ENCODE data around the gene CTTNBP2. TPM values are rescaled to one million over a fixed set of nuclear protein-coding genes. Genes with fewer than 3 reads are reported as not detected.

Gene CTTNBP2
- not detected in 2 replicates for total RNA-seq

GRCh38 chr7:117873310-117874190 is at the start of gene CTTNBP2:
Gene CTTNBP2, minus strand, starts transcription at chr7:117873441. Its CDS starts 26 bp downstream, at chr7:117873415.
- DNase-seq (ENCODE audit: low read depth in 2 of 2): peak; percentile 25 to 55

GRCh38 chr7:117916309-117916708 is 43.1 kb upstream of the CTTNBP2 start:
- DNase-seq (ENCODE audit: low read depth in 2 of 2): no peak

GRCh38 chr7:117912421-117912820 is 39.2 kb upstream of the CTTNBP2 start:
- DNase-seq (ENCODE audit: low read depth in 2 of 2): no peak

- DNase-seq (ENCODE audit: low read depth in 2 of 2): no peak
These were observed 35.0 kb upstream of the CTTNBP2 start for GRCh38 chr7:117908031-117908795.

- no peak for DNase-seq (ENCODE audit: low read depth in 2 of 2)
These were observed 33.9 kb upstream of the CTTNBP2 start for GRCh38 chr7:117907049-117907640.

GRCh38 chr7:117902314-117902889 is 29.2 kb upstream of the CTTNBP2 start:
- DNase-seq (ENCODE audit: low read depth in 2 of 2): no peak

- no peak for DNase-seq (ENCODE audit: low read depth in 2 of 2)
These were observed 28.0 kb upstream of the CTTNBP2 start for GRCh38 chr7:117901089-117901797.

- DNase-seq (ENCODE audit: low read depth in 2 of 2): no peak
These were observed 23.1 kb upstream of the CTTNBP2 start for GRCh38 chr7:117896339-117896738.

- DNase-seq (ENCODE audit: low read depth in 2 of 2): no peak
These were observed 22.0 kb upstream of the CTTNBP2 start for GRCh38 chr7:117895276-117895675.

GRCh38 chr7:117894037-117894436 is 20.8 kb upstream of the CTTNBP2 start:
- no peak for DNase-seq (ENCODE audit: low read depth in 2 of 2)

GRCh38 chr7:117892821-117893220 is 19.6 kb upstream of the CTTNBP2 start:
- no peak for DNase-seq (ENCODE audit: low read depth in 2 of 2)

- no peak for DNase-seq (ENCODE audit: low read depth in 2 of 2)
These were observed 16.4 kb upstream of the CTTNBP2 start for GRCh38 chr7:117889611-117890010.

GRCh38 chr7:117888627-117889026 is 15.4 kb upstream of the CTTNBP2 start:
- no peak for DNase-seq (ENCODE audit: low read depth in 2 of 2)

GRCh38 chr7:117882594-117882993 is 9.4 kb upstream of the CTTNBP2 start:
- no peak for DNase-seq (ENCODE audit: low read depth in 2 of 2)

GRCh38 chr7:117876761-117877160 is 3.5 kb upstream of the CTTNBP2 start:
- DNase-seq (ENCODE audit: low read depth in 2 of 2): no peak

- DNase-seq (ENCODE audit: low read depth in 2 of 2): no peak
These were observed 2.3 kb upstream of the CTTNBP2 start for GRCh38 chr7:117875566-117875965.

- no peak for DNase-seq (ENCODE audit: low read depth in 2 of 2)
These were observed 1.0 kb upstream of the CTTNBP2 start for GRCh38 chr7:117874191-117874700.

GRCh38 chr7:117872561-117873309 is 506 bp downstream of the CTTNBP2 start:
- DNase-seq (ENCODE audit: low read depth in 2 of 2): peak in 1 of 2 donors; percentile 1

- no peak for DNase-seq (ENCODE audit: low read depth in 2 of 2)
These were observed 1.3 kb downstream of the CTTNBP2 start for GRCh38 chr7:117871778-117872538.

Data from lung microvascular endothelial cell (primary cell).